Cardiac muscle cell (in vitro differentiated cells and primary cell): ENCODE results near the gene NSD1. TPM values are rescaled to one million over a fixed set of nuclear protein-coding genes. Genes with fewer than 3 reads are reported as not detected.
A peak's percentile ranks its signal among the peaks of the same experiment; 100 is the strongest.

ENCODE experiments used
- DNase-seq, 2 donors: peaks; one replicate each; pipeline versions ENCODE4 v3.0.0 to v3.0.0-alpha.2; 2010 to 2017; ENCODE audit warnings: low read depth in 1 of 2, low spot score in 1 of 2
- H3K27ac ChIP-seq: fragments of 200-600 bp; sonication (generic); 2 replicates; pipeline ENCODE4 v1.5.1; 2016
- H3K27me3 ChIP-seq: fragments of 200-600 bp; sonication (generic); 2 replicates; pipeline ENCODE4 v1.6.0; 2016; ENCODE audit warnings: control low read depth
- H3K36me3 ChIP-seq: fragments of 200-600 bp; sonication (generic); 2 replicates; pipeline ENCODE4 v1.5.1; 2016; ENCODE audit warnings: control low read depth
- H3K4me1 ChIP-seq: fragments of 200-600 bp; sonication (generic); 2 replicates; pipeline ENCODE4 v1.8.1; 2017; ENCODE audit warnings: low read depth, mild to moderate bottlenecking, mixed run types
- H3K4me3 ChIP-seq: fragments of 200-600 bp; sonication (generic); 2 replicates; pipeline ENCODE4 v1.5.1; 2016; ENCODE audit warnings: mild to moderate bottlenecking
- H3K9me3 ChIP-seq: fragments of 200-600 bp; sonication (generic); 2 replicates; pipeline ENCODE4 v1.5.1; 2017; ENCODE audit warnings: low read depth, mild to moderate bottlenecking, control low read depth
- CTCF ChIP-seq: IDR thresholded peaks from 2 replicates; pipeline ENCODE4 v1.5.1; 2012; ENCODE audit warnings: low read depth, mild to moderate bottlenecking, low read length
- polyA plus RNA-seq: library from polyadenylated mRNA; unstranded; fragments of >200 nt; fragmentation: Nextera tagmentation; extraction: Ambion mirVana; gene quantifications from 2 replicates; pipeline ENCODE4 v1.2.1, GENCODE V29; 2016
- total RNA-seq: library from RNA; depleted of rRNA; stranded (reverse); fragments of >200 nt; gene quantifications from 2 replicates; pipeline ENCODE4 v1.2.3, GENCODE V29; 2016

Gene NSD1
- total and polyA plus RNA-seq, 2 experiments from 2014 or later: 37.8 to 37.9 TPM

DNA sequence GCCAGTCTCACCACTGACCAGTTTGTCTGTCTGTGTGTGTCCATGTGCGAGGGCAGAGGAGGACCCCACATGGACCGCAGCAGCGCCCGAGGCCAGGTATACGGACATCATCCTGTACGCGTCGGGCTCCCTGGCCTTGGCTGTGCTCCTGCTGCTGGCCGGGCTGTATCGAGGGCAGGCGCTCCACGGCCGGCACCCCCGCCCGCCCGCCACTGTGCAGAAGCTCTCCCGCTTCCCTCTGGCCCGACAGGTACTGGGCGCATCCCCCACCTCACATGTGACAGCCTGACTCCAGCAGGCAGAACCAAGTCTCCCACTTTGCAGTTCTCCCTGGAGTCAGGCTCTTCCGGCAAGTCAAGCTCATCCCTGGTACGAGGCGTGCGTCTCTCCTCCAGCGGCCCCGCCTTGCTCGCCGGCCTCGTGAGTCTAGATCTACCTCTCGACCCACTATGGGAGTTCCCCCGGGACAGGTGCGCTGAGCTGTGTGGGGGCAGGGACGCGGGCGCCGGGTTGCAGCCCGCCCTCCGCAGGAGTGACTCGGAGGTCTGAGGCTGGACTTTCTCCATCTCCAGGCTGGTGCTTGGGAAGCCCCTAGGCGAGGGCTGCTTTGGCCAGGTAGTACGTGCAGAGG, 40.4 kb upstream of the NSD1 start:
- no peaks in the 10 kb centered on the region for H3K4me1 ChIP-seq
- no peaks in the 10 kb centered on the region for H3K9me3 ChIP-seq
- DNase-seq: no peak
- TF ChIP-seq CTCF: no peak
- no peaks in the 10 kb centered on the region for H3K36me3 ChIP-seq
- no peak overlapping the region for H3K27ac ChIP-seq
- H3K27me3 ChIP-seq: peaks cover 3% of the 10 kb centered on the region
- H3K4me3 ChIP-seq: no peak overlapping the region

- Histone ChIP-seq H3K27ac (no peak overlapping the region), H3K4me3 (no peak overlapping the region), H3K27me3 (peaks cover 3% of the 10 kb centered on the region), H3K9me3 (no peaks in the 10 kb centered on the region), H3K4me1 (no peaks in the 10 kb centered on the region), H3K36me3 (no peaks in the 10 kb centered on the region)
- DNase-seq: no peak
- no peak for TF ChIP-seq CTCF
Measured at GRCh38 chr5:177093803-177094202, 39.8 kb upstream of the NSD1 start.

GRCh38 chr5:177094224-177095087, 39.1 kb upstream of the NSD1 start:
- no peaks in the 10 kb centered on the region for H3K4me1 ChIP-seq
- TF ChIP-seq CTCF: no peak
- H3K27me3 ChIP-seq: peaks cover 3% of the 10 kb centered on the region
- no peaks in the 10 kb centered on the region for H3K9me3 ChIP-seq
- no peak overlapping the region for H3K27ac ChIP-seq
- no peak overlapping the region for H3K4me3 ChIP-seq
- H3K36me3 ChIP-seq: no peaks in the 10 kb centered on the region
- peak in 1 of 2 donors; percentile 95 for DNase-seq

DNA sequence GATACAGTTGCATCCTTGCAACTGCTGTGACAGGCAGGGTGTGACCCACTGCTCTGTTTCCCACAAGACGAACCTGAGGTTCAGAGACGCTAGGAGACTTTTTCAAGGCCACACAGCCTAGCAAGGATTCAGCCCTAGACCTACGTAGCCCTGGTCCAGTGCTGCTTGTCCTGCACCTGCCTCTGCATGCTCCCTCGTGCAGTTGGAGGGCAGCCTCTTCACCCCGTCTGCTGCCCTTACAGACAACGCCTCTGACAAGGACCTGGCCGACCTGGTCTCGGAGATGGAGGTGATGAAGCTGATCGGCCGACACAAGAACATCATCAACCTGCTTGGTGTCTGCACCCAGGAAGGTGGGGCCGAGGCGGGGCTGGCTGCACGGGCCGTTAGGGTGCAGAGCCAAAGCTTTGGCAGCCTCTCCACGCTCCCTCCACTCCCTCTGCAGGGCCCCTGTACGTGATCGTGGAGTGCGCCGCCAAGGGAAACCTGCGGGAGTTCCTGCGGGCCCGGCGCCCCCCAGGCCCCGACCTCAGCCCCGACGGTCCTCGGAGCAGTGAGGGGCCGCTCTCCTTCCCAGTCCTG, 38.4 kb upstream of the NSD1 start:
- no peaks in the 10 kb centered on the region for H3K4me1 ChIP-seq
- H3K9me3 ChIP-seq: no peaks in the 10 kb centered on the region
- TF ChIP-seq CTCF: no peak
- H3K4me3 ChIP-seq: no peak overlapping the region
- no peak for DNase-seq
- no peak overlapping the region for H3K27ac ChIP-seq
- H3K36me3 ChIP-seq: no peaks in the 10 kb centered on the region
- H3K27me3 ChIP-seq: peaks cover 4% of the 10 kb centered on the region

DNA sequence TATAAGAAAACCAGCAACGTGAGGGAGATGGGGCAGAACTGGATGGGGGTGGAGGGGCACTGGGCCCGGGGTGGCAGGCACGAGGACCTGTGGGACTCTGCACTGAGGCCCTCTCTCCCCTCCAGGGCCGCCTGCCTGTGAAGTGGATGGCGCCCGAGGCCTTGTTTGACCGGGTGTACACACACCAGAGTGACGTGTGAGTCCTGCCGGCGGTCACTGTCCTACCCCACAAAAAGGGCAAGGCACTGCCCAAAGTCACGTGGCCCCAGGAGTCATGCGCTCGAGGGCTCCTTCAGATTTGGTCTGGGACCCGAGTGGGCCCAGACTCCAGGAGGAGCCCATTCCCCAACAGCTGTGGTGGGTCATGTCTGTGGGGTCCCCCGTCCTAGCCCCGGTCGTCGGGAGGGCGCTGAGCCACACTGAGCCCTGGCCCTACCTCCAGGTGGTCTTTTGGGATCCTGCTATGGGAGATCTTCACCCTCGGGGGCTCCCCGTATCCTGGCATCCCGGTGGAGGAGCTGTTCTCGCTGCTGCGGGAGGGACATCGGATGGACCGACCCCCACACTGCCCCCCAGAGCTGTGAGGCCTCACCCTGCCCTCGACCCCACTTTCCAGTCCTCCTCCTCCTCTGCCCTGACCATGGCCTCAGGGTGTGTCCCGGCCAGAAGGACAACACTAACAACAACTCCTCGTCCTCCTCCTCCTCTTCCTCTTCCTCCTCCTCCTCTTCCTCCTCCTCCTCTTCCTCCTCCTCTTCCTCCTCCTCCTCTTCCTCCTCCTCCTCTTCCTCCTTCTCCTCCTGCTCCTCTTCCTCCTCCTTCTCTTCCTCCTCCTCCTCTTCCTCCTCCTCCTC, 37.2 kb upstream of the NSD1 start:
- DNase-seq: no peak
- TF ChIP-seq CTCF: no peak
- Histone ChIP-seq H3K27me3 (peaks cover 5% of the 10 kb centered on the region), H3K4me3 (no peak overlapping the region), H3K36me3 (no peaks in the 10 kb centered on the region), H3K4me1 (no peaks in the 10 kb centered on the region), H3K27ac (no peak overlapping the region), H3K9me3 (no peaks in the 10 kb centered on the region)
